DOHH2 (cell line): ENCODE data around the gene SNRNP25.
"Not testable (repeated sequence)": the region's sequence is repeated elsewhere in the genome, so short reads cannot be mapped to it uniquely, and the experiment has no call there.

Experiments used
- H3F3A ChIP-seq: fragments of 200-600 bp; sonication (generic), shearing (Covaris generic); 2 replicates; pipeline ENCODE4 v1.6.0; 2016; ENCODE audit warnings: antibody characterized with exemption, mild to moderate bottlenecking; ENCODE audit not compliant: control insufficient read depth, insufficient read depth
- H3K27ac ChIP-seq: fragments of 200-600 bp; sonication (generic); 2 replicates; pipeline ENCODE4 v1.5.1; 2014; ENCODE audit warnings: low read depth, mild to moderate bottlenecking, low read length, moderate library complexity
- H3K27me3 ChIP-seq: fragments of 200-600 bp; sonication (generic); 2 replicates; pipeline ENCODE4 v1.6.1; 2014; ENCODE audit warnings: mild to moderate bottlenecking, low read length, mixed read lengths; ENCODE audit not compliant: control insufficient read depth
- H3K36me3 ChIP-seq: fragments of 200-600 bp; sonication (generic); 2 replicates; pipeline ENCODE4 v1.6.1; 2014; ENCODE audit warnings: mild to moderate bottlenecking, low read length, moderate library complexity, mixed read lengths; ENCODE audit not compliant: control insufficient read depth
- H3K4me1 ChIP-seq: fragments of 200-600 bp; sonication (generic); 2 replicates; pipeline ENCODE4 v1.6.1; 2014; ENCODE audit warnings: mild to moderate bottlenecking, low read length, mixed read lengths; ENCODE audit not compliant: control insufficient read depth
- H3K4me2 ChIP-seq: fragments of 200-600 bp; sonication (generic); 2 replicates; pipeline ENCODE4 v1.6.0; 2014; ENCODE audit warnings: mild to moderate bottlenecking, low read length, moderate library complexity
- H3K4me3 ChIP-seq: fragments of 200-600 bp; sonication (generic); 2 replicates; pipeline ENCODE4 v1.5.1; 2014; ENCODE audit warnings: mild to moderate bottlenecking, low read length, mixed read lengths
- H3K79me2 ChIP-seq: fragments of 200-600 bp; sonication (generic); 2 replicates; pipeline ENCODE4 v1.6.1; 2014; ENCODE audit warnings: mild to moderate bottlenecking, low read length, mixed read lengths; ENCODE audit not compliant: control insufficient read depth
- H3K9me2 ChIP-seq: fragments of 200-600 bp; sonication (generic); replicated peaks from 2 replicates; pipeline ENCODE4 v1.6.1; 2014; ENCODE audit warnings: mild to moderate bottlenecking, low read length, mixed read lengths; ENCODE audit not compliant: control insufficient read depth
- H3K9me3 ChIP-seq: fragments of 200-600 bp; sonication (generic); 2 replicates; pipeline ENCODE4 v1.6.1; 2014; ENCODE audit warnings: antibody characterized with exemption, low read length, mixed read lengths; ENCODE audit not compliant: control insufficient read depth, insufficient read depth
- H4K20me1 ChIP-seq: fragments of 200-600 bp; sonication (generic); 2 replicates; pipeline ENCODE4 v1.6.0; 2014; ENCODE audit warnings: low read depth, mild to moderate bottlenecking, antibody characterized with exemption, low read length, moderate library complexity; ENCODE audit not compliant: control insufficient read depth, insufficient read depth
- CTCF ChIP-seq: fragments of 200-600 bp; sonication (generic); IDR thresholded peaks from one replicate; pipeline ENCODE4 v1.5.1; 2014; ENCODE audit warnings: antibody characterized with exemption, mild to moderate bottlenecking, low read depth, low read length; ENCODE audit not compliant: poor library complexity, severe bottlenecking
- EZH2phosphoT487 ChIP-seq: fragments of 200-600 bp; sonication (generic); IDR thresholded peaks from 2 replicates; pipeline ENCODE4 v1.6.1; 2017; ENCODE audit warnings: borderline replicate concordance, mild to moderate bottlenecking, antibody characterized with exemption, low read length, moderate library complexity, mixed read lengths

SNRNP25 gene

GRCh38 chr16:24151-24550 lies 29.5 kb upstream of the SNRNP25 start:
- H3K4me2 ChIP-seq, H3K27me3 ChIP-seq, H3K79me2 ChIP-seq, H3K36me3 ChIP-seq, H3K9me3 ChIP-seq, H3K9me2 ChIP-seq, H3K4me3 ChIP-seq, H4K20me1 ChIP-seq, H3K27ac ChIP-seq, H3K4me1 ChIP-seq, H3F3A ChIP-seq: not testable (repeated sequence)

- H3F3A ChIP-seq, H3K27me3 ChIP-seq, H3K4me3 ChIP-seq, H3K9me3 ChIP-seq, H3K36me3 ChIP-seq, H3K9me2 ChIP-seq, H3K4me1 ChIP-seq, H3K27ac ChIP-seq, H3K4me2 ChIP-seq, H4K20me1 ChIP-seq, H3K79me2 ChIP-seq: not testable (repeated sequence)
Observed at GRCh38 chr16:25926-26348, 27.7 kb upstream of the SNRNP25 start.

GRCh38 chr16:30627-31026 lies 23.0 kb upstream of the SNRNP25 start:
- not testable (repeated sequence) for H3K9me2 ChIP-seq, H3K27me3 ChIP-seq, H3K36me3 ChIP-seq, H3K4me3 ChIP-seq, H3K9me3 ChIP-seq, H4K20me1 ChIP-seq, H3K79me2 ChIP-seq, H3K4me2 ChIP-seq, H3F3A ChIP-seq, H3K27ac ChIP-seq
- peaks cover 12% of the 10 kb centered on the region for H3K4me1 ChIP-seq

- H3K9me2 ChIP-seq, H3K79me2 ChIP-seq, H3K27me3 ChIP-seq, H3K27ac ChIP-seq, H3K4me3 ChIP-seq, H3K9me3 ChIP-seq, H4K20me1 ChIP-seq, H3F3A ChIP-seq, H3K4me2 ChIP-seq: not testable (repeated sequence)
- Histone ChIP-seq H3K4me1 (peaks cover 31% of the 10 kb centered on the region), H3K36me3 (peaks cover 20% of the 10 kb centered on the region)
Observed at GRCh38 chr16:33154-33876, 20.3 kb upstream of the SNRNP25 start.

DNA sequence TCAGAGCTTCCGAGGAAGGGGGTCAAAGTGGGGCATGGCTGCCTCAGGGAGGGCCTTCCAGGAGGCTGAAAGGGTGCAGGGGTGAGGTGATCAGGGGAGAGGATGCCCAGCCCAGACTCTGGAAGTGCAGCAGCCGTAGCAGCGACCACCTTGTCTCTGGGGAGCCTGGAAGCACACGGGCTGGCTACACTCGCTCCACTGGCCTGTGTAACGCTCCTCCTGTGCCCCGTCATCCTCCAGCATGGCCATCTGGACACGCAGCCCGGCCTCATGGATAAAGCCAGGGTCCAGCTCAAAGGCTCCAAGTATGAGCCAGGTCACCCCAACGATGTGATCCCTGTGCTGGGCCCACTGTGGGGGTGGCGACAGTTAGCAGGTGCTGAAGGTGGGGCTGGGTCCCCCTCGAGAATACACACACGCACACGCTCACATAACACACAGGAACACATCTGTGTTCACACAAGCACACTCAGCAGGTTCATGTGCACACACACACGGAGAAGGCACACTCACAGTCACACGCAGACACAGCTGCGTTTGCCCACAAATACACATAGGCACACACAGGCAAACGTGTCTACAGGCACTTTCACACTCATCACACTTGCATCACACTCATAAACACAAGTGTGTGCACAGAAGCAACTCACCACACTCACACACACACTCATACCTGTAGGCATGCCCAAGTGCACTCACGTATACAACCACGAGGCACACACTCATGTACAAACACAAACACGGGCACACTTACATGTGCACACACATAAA lies 19.6 kb upstream of the SNRNP25 start:
- no peaks in the 10 kb centered on the region for H3F3A ChIP-seq
- no peaks in the 10 kb centered on the region for H3K9me2 ChIP-seq
- peaks cover 38% of the 10 kb centered on the region for H3K4me1 ChIP-seq
- no peaks in the 10 kb centered on the region for H3K9me3 ChIP-seq
- no peak overlapping the region for H3K27ac ChIP-seq
- H3K4me3 ChIP-seq: no peak overlapping the region
- no peak for TF ChIP-seq EZH2phosphoT487
- TF ChIP-seq CTCF: no peak
- H3K79me2 ChIP-seq: peaks cover 4% of the 10 kb centered on the region; the same call in 1 of the 2 replicates
- H3K36me3 ChIP-seq: peaks cover 28% of the 10 kb centered on the region
- H3K4me2 ChIP-seq: no peak overlapping the region
- 0 out of 2 replicates have a peak, but pooled peaks cover 1% of the 10 kb centered on the region for H4K20me1 ChIP-seq
- no peaks in the 10 kb centered on the region for H3K27me3 ChIP-seq
